A549 (cell line): ENCODE measurements around the gene SLC16A10. TPM values are rescaled to one million over a fixed set of nuclear protein-coding genes. Genes with fewer than 3 reads are reported as not detected.

Experiments used
- ATAC-seq, 2 experiments: fragments of 200-7000 bp in 1 of 2; fragments of >200 bp in 1 of 2; cut with Nextera tagmentation in 1 of 2; cut with Tn5 transposase in 1 of 2; 3 replicates each; pipeline versions ENCODE4 v1.8.0 to v1.9.1; 2018 to 2020; ENCODE audit warnings: mild to moderate bottlenecking in 1 of 2, moderate library complexity in 1 of 2
- CTCF ChIA-PET: fragments of 300-600 bp; sonication (Branson Sonifier 250); formaldehyde crosslinking; extraction: SDS; loops from one replicate; lab custom pipeline; 2021; ENCODE audit warnings: antibody characterized with exemption, inconsistent platforms; lab: Yijun Ruan, JAX
- POLR2A ChIA-PET: fragments of 350-600 bp; formaldehyde crosslinking; extraction: SDS; loops from one replicate; lab custom pipeline; 2021; ENCODE audit warnings: antibody characterized with exemption, inconsistent platforms; lab: Yijun Ruan, JAX
- DNase-seq, 2 experiments: peaks; one replicate each; pipeline versions ENCODE4 v3.0.0 to v3.0.0-alpha.2; 2011 to 2016; ENCODE audit warnings: low read depth in 1 of 2, low spot score in 1 of 2
- FAIRE-seq: peaks from 2 replicates; lab custom pipeline; 2011; peaks lifted over from hg19 to GRCh38; lab: Jason Lieb, UNC
- H3K27ac ChIP-seq, 2 experiments: fragments of >200 bp; sonication (Bioruptor Twin); formaldehyde crosslinking; 3 replicates each; pipeline ENCODE4 v1.5.1; 2016 to 2017
- H3K4me1 ChIP-seq: fragments of >200 bp; sonication (Bioruptor Twin); formaldehyde crosslinking; 3 replicates; pipeline ENCODE4 v1.6.1; 2016
- H3K4me2 ChIP-seq: fragments of >200 bp; sonication (Bioruptor Twin); formaldehyde crosslinking; 3 replicates; pipeline ENCODE4 v1.6.1; 2016
- H3K4me3 ChIP-seq: fragments of >200 bp; sonication (Bioruptor Twin); formaldehyde crosslinking; 3 replicates; pipeline ENCODE4 v1.5.1; 2016
- H3K9me3 ChIP-seq: fragments of >200 bp; sonication (Bioruptor Twin); formaldehyde crosslinking; 3 replicates; pipeline ENCODE4 v1.6.1; 2016
- BHLHE40 ChIP-seq: IDR thresholded peaks from 2 replicates; pipeline ENCODE4 v1.6.1; 2012; ENCODE audit warnings: low read depth, low read length, inconsistent platforms
- CBX8 ChIP-seq: fragments of 200-600 bp; sonication (generic); IDR thresholded peaks from 2 replicates; pipeline ENCODE4 v1.6.1; 2016
- CHD4 ChIP-seq: fragments of 200-600 bp; sonication (generic); IDR thresholded peaks from 2 replicates; pipeline ENCODE4 v1.6.1; 2016; ENCODE audit warnings: antibody characterized with exemption, mild to moderate bottlenecking, borderline replicate concordance
- EHMT2 ChIP-seq: fragments of 200-600 bp; sonication (generic); IDR thresholded peaks from 2 replicates; pipeline ENCODE4 v1.6.1; 2016; ENCODE audit warnings: antibody characterized with exemption, low read depth, mild to moderate bottlenecking, moderate library complexity
- EP300 ChIP-seq, 2 experiments: fragments of >200 bp; sonication (Bioruptor Twin); formaldehyde crosslinking; IDR thresholded peaks; 2 replicates in 1 of 2; 3 replicates in 1 of 2; pipeline ENCODE4 v1.6.1; 2016 to 2017
- ESRRA ChIP-seq: fragments of 150-350 bp; IDR thresholded peaks from 2 replicates; pipeline ENCODE4 v1.6.1; 2014; ENCODE audit warnings: mild to moderate bottlenecking, low read length, borderline replicate concordance
- FOSB ChIP-seq: fragments of 250-450 bp; sonication (Bioruptor Pico); IDR thresholded peaks from 2 replicates; pipeline ENCODE4 v1.5.0; 2020; ENCODE audit warnings: mild to moderate bottlenecking, moderate library complexity
- FOXS1 ChIP-seq: fragments of 250-450 bp; sonication (Bioruptor Pico); IDR thresholded peaks from 2 replicates; pipeline ENCODE4 v1.5.0; 2020; ENCODE audit warnings: mild to moderate bottlenecking, moderate library complexity
- HOXB13 ChIP-seq: fragments of 250-450 bp; sonication (Bioruptor Pico); IDR thresholded peaks from 2 replicates; pipeline ENCODE4 v1.5.0; 2020; ENCODE audit warnings: low read depth, mild to moderate bottlenecking, moderate library complexity
- HOXB5 ChIP-seq: fragments of 250-450 bp; sonication (Bioruptor Pico); IDR thresholded peaks from 2 replicates; pipeline ENCODE4 v1.5.0; 2020; ENCODE audit warnings: mild to moderate bottlenecking, moderate library complexity
- KDM1A ChIP-seq: fragments of 200-600 bp; sonication (generic); IDR thresholded peaks from 2 replicates; pipeline ENCODE4 v1.6.1; 2016; ENCODE audit warnings: low read depth, mild to moderate bottlenecking
- KDM5A ChIP-seq: fragments of 200-600 bp; sonication (generic); IDR thresholded peaks from 2 replicates; pipeline ENCODE4 v1.6.1; 2016; ENCODE audit warnings: antibody characterized with exemption, mild to moderate bottlenecking
- MAFK ChIP-seq: fragments of 450-650 bp; IDR thresholded peaks from 2 replicates; pipeline ENCODE4 v1.6.1; 2014; ENCODE audit not compliant: partially characterized antibody
- NR3C1 ChIP-seq: fragments of >200 bp; sonication (Bioruptor Twin); formaldehyde crosslinking; IDR thresholded peaks from 3 replicates; pipeline ENCODE4 v1.6.1; 2017
- RAD21 ChIP-seq, 2 experiments: fragments of >200 bp in 1 of 2; sonication (Bioruptor Twin) in 1 of 2; formaldehyde crosslinking in 1 of 2; IDR thresholded peaks in 1 of 2; conservative IDR thresholded peaks in 1 of 2; 2 replicates in 1 of 2; 3 replicates in 1 of 2; pipeline ENCODE4 v1.6.1; 2012 to 2018; ENCODE audit warnings: inconsistent platforms in 1 of 2
- RCOR1 ChIP-seq: fragments of 150-350 bp; IDR thresholded peaks from 2 replicates; pipeline ENCODE4 v1.6.1; 2014; ENCODE audit warnings: antibody characterized with exemption, low read length, low read depth
- ZC3H11A ChIP-seq: fragments of 450-650 bp; IDR thresholded peaks from 2 replicates; pipeline ENCODE4 v1.6.1; 2014; ENCODE audit warnings: antibody characterized with exemption, mild to moderate bottlenecking
- ZFP36 ChIP-seq: fragments of 450-650 bp; IDR thresholded peaks from 2 replicates; pipeline ENCODE4 v1.6.1; 2014; ENCODE audit warnings: borderline replicate concordance; ENCODE audit not compliant: partially characterized antibody
- ZSCAN20 ChIP-seq: fragments of 250-450 bp; sonication (Bioruptor Pico); IDR thresholded peaks from 2 replicates; pipeline ENCODE4 v1.8.0; 2022; ENCODE audit warnings: mild to moderate bottlenecking, moderate library complexity
- WGBS: methylation state at CpG from one replicate; pipeline ENCODE4 v1.1.6; 2017; ENCODE audit errors: missing lambda C conversion rate; 5-methylcytosine and 5-hydroxymethylcytosine counted together
- polyA plus RNA-seq, 4 experiments: library from polyadenylated mRNA; depleted of rRNA in 3 of 4; stranded (reverse); fragments of >200 nt; fragmentation: RNase III in 1 of 4; extraction: RNeasy Plus Mini Kit Qiagen cat#74134 plus additional on column Dnase treatment in 1 of 4; gene quantifications; 2 replicates in 3 of 4; 3 replicates in 1 of 4; pipeline ENCODE4 v1.2.3, GENCODE V29; 2011 to 2017
- TF ChIP-seq, protein P1 (sequence below): fragments of 250-450 bp; sonication (Bioruptor Pico); IDR thresholded peaks from 2 replicates; pipeline ENCODE4 v1.5.0; 2021; ENCODE audit warnings: mild to moderate bottlenecking, moderate library complexity, borderline replicate concordance
- TF ChIP-seq, protein P2 (sequence below): fragments of >200 bp; sonication (Bioruptor Twin); formaldehyde crosslinking; IDR thresholded peaks from 2 replicates; pipeline ENCODE4 v1.6.1; 2016
- TF ChIP-seq, protein P3 (sequence below): IDR thresholded peaks from 2 replicates; pipeline ENCODE4 v1.6.1; 2012
- TF ChIP-seq, protein P4 (sequence below): fragments of >200 bp; sonication (Bioruptor Twin); formaldehyde crosslinking; IDR thresholded peaks from 3 replicates; pipeline ENCODE4 v1.6.1; 2016

SLC16A10 gene
- polyA plus RNA-seq, 2 of the 4 experiments (the other 2 are of a cell fraction): 0.27 to 1.00 TPM

GRCh38 chr6:111266276-111266675 lies 179.0 kb downstream of the SLC16A10 start:
- Histone ChIP-seq H3K4me3 (no peak overlapping the region), H3K4me1 (0 out of 3 replicates have a peak, but pooled peaks cover 3% of the 10 kb centered on the region), H3K9me3 (no peaks in the 10 kb centered on the region), H3K4me2 (no peak overlapping the region)
- CTCF ChIA-PET: interaction anchor here (0.6 kb wide), 1 partner anchor 782 kb away, joined by 3 read pairs; no protein-coding TSS in a partner anchor
- TF ChIP-seq ZSCAN20 (no peak), ZFP36 (no peak), KDM1A (no peak), BHLHE40 (no peak)
- TF ChIP-seq, protein P1, sequence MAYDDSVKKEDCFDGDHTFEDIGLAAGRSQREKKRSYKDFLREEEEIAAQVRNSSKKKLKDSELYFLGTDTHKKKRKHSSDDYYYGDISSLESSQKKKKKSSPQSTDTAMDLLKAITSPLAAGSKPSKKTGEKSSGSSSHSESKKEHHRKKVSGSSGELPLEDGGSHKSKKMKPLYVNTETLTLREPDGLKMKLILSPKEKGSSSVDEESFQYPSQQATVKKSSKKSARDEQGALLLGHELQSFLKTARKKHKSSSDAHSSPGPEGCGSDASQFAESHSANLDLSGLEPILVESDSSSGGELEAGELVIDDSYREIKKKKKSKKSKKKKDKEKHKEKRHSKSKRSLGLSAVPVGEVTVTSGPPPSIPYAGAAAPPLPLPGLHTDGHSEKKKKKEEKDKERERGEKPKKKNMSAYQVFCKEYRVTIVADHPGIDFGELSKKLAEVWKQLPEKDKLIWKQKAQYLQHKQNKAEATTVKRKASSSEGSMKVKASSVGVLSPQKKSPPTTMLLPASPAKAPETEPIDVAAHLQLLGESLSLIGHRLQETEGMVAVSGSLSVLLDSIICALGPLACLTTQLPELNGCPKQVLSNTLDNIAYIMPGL: no peak
- TF ChIP-seq, all 56 proteins: peak for 0
- FAIRE-seq: no peak
- no peak overlapping the region for H3K27ac ChIP-seq
- 77% methylated on average over 2 of the region's 2 CpGs for WGBS
- DNase-seq: no peak
- POLR2A ChIA-PET: no interaction called here
- no peak for ATAC-seq

GRCh38 chr6:111267764-111268333 lies 180.5 kb downstream of the SLC16A10 start:
- FAIRE-seq (no peak), DNase-seq (no peak), ATAC-seq (no peak)
- no peaks in the 10 kb centered on the region for H3K9me3 ChIP-seq
- CTCF ChIA-PET: no interaction called here
- H3K4me1 ChIP-seq: 0 out of 3 replicates have a peak, but pooled peaks cover 3% of the 10 kb centered on the region
- 93% methylated on average over 7 of the region's 7 CpGs for WGBS
- POLR2A ChIA-PET: no interaction called here
- TF ChIP-seq KDM1A (no peak), ZSCAN20 (no peak), EHMT2 (no peak), RAD21 (conservative IDR thresholded peaks at IDR 0.05 in 1 of 2, IDR thresholded peaks at IDR 0.05 in 1 of 2) (no peak)
- H3K4me2 ChIP-seq: no peak overlapping the region
- H3K27ac ChIP-seq: no peak overlapping the region
- H3K4me3 ChIP-seq: no peak overlapping the region

GRCh38 chr6:111269401-111269970 lies 182.2 kb downstream of the SLC16A10 start:
- no peaks in the 10 kb centered on the region for H3K9me3 ChIP-seq
- TF ChIP-seq RAD21 (conservative IDR thresholded peaks at IDR 0.05 in 1 of 2, IDR thresholded peaks at IDR 0.05 in 1 of 2) (no peak), FOSB (CRISPR knock-in tag) (no peak), CBX8 (no peak), MAFK (no peak), CHD4 (no peak), ZC3H11A (no peak), HOXB13 (CRISPR knock-in tag) (no peak), NR3C1 (no peak), EP300 (IDR thresholded peaks at IDR 0.05) (no peak), RCOR1 (no peak), KDM5A (no peak), ESRRA (no peak), FOXS1 (CRISPR knock-in tag) (no peak), HOXB5 (CRISPR knock-in tag) (no peak)
- TF ChIP-seq, protein P2, sequence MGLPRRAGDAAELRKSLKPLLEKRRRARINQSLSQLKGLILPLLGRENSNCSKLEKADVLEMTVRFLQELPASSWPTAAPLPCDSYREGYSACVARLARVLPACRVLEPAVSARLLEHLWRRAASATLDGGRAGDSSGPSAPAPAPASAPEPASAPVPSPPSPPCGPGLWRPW: no peak
- TF ChIP-seq, protein P3, sequence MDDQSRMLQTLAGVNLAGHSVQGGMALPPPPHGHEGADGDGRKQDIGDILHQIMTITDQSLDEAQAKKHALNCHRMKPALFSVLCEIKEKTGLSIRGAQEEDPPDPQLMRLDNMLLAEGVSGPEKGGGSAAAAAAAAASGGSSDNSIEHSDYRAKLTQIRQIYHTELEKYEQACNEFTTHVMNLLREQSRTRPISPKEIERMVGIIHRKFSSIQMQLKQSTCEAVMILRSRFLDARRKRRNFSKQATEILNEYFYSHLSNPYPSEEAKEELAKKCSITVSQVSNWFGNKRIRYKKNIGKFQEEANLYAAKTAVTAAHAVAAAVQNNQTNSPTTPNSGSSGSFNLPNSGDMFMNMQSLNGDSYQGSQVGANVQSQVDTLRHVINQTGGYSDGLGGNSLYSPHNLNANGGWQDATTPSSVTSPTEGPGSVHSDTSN: no peak
- TF ChIP-seq, protein P1: no peak
- TF ChIP-seq, protein P4, sequence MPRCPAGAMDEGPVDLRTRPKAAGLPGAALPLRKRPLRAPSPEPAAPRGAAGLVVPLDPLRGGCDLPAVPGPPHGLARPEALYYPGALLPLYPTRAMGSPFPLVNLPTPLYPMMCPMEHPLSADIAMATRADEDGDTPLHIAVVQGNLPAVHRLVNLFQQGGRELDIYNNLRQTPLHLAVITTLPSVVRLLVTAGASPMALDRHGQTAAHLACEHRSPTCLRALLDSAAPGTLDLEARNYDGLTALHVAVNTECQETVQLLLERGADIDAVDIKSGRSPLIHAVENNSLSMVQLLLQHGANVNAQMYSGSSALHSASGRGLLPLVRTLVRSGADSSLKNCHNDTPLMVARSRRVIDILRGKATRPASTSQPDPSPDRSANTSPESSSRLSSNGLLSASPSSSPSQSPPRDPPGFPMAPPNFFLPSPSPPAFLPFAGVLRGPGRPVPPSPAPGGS: no peak
- WGBS: 95% methylated on average over 1 of the region's 1 CpG
- FAIRE-seq (no peak), ATAC-seq (no peak), DNase-seq (no peak)
- H3K4me2 ChIP-seq: no peak overlapping the region
- ChIA-PET CTCF (interaction anchor here (1.2 to 1.4 kb wide), 2 partner anchors 10 to 210 kb away, joined by 3 to 8 read pairs; a partner anchor contains a TSS), POLR2A (no interaction called here)
- H3K4me1 ChIP-seq: no peaks in the 10 kb centered on the region
- no peak overlapping the region for H3K27ac ChIP-seq
- no peak overlapping the region for H3K4me3 ChIP-seq
